Panc1 (cell line): Measurements from ENCODE around the gene SH3RF2. TPM values are rescaled to one million over a fixed set of nuclear protein-coding genes. Genes with fewer than 3 reads are reported as not detected.

Experiments
- ATAC-seq: fragments of 200-7000 bp; cut with Tn5 transposase; 2 replicates; pipeline ENCODE4 v1.9.1; 2020; ENCODE audit warnings: mild to moderate bottlenecking, moderate library complexity
- BruUV-seq: library from RNA; stranded (reverse); fragments of 400-500 nt; replicated peaks from 2 replicates; lab custom pipeline; 2021; lab: Mats Ljungman, UMichigan
- CTCF ChIA-PET: fragments of 300-600 bp; sonication (Branson Sonifier 250); formaldehyde crosslinking; loops from one replicate; lab custom pipeline; 2022; ENCODE audit warnings: antibody characterized with exemption; lab: Charles Lee
- POLR2A ChIA-PET: fragments of 300-600 bp; sonication (Branson Sonifier 250); formaldehyde crosslinking; loops from one replicate; lab custom pipeline; 2022; ENCODE audit warnings: antibody characterized with exemption; lab: Charles Lee
- DNase-seq: peaks from one replicate; pipeline ENCODE4 v3.0.0-alpha.2; 2010; ENCODE audit warnings: low read depth, low spot score
- H3K27ac ChIP-seq: 2 replicates; pipeline ENCODE4 v1.5.1; 2011; ENCODE audit warnings: mild to moderate bottlenecking, low read length, inconsistent platforms
- H3K27me3 ChIP-seq: fragments of 200-500 bp; sonication (Bioruptor generic); 2 replicates; pipeline ENCODE4 v1.6.0; 2014; ENCODE audit warnings: low read length, inconsistent platforms; ENCODE audit not compliant: control insufficient read depth, insufficient read depth
- H3K36me3 ChIP-seq: fragments of 200-500 bp; sonication (Bioruptor generic); 2 replicates; pipeline ENCODE4 v1.5.1; 2014; ENCODE audit warnings: inconsistent platforms, mild to moderate bottlenecking, low read length, moderate library complexity; ENCODE audit not compliant: control insufficient read depth, insufficient read depth
- H3K4me1 ChIP-seq: 2 replicates; pipeline ENCODE4 v1.5.1; 2011; ENCODE audit warnings: inconsistent platforms, mild to moderate bottlenecking, low read length, moderate library complexity; ENCODE audit not compliant: control insufficient read depth, insufficient read depth
- H3K4me3 ChIP-seq, 2 experiments: 2 replicates each; pipeline ENCODE4 v1.5.1; 2011 to 2012; ENCODE audit warnings: low read depth in 2 of 2, low read length in 2 of 2, mild to moderate bottlenecking in 2 of 2, inconsistent platforms in 1 of 2, moderate library complexity in 1 of 2
- H3K9me3 ChIP-seq: fragments of 200-500 bp; sonication (Bioruptor generic); 2 replicates; pipeline ENCODE4 v1.5.1; 2014; ENCODE audit warnings: low read depth, mild to moderate bottlenecking, inconsistent platforms, low read length, moderate library complexity; ENCODE audit not compliant: control insufficient read depth, insufficient read depth
- POLR2AphosphoS5 ChIP-seq: IDR thresholded peaks from 2 replicates; pipeline ENCODE4 v1.6.1; 2012; ENCODE audit warnings: mild to moderate bottlenecking, low read depth, low read length, moderate library complexity
- REST ChIP-seq, 2 experiments: IDR thresholded peaks; 2 replicates each; pipeline ENCODE4 v1.6.1; 2011 to 2012; ENCODE audit warnings: low read depth in 2 of 2, control low read depth in 1 of 2, low read length in 1 of 2, mild to moderate bottlenecking in 1 of 2, moderate library complexity in 1 of 2; ENCODE audit not compliant: insufficient read depth in 1 of 2
- SIN3A ChIP-seq: IDR thresholded peaks from 2 replicates; pipeline ENCODE4 v1.6.1; 2012; ENCODE audit warnings: low read depth, mild to moderate bottlenecking, low read length, moderate library complexity, borderline replicate concordance; ENCODE audit not compliant: insufficient read depth
- TCF7L2 ChIP-seq: IDR thresholded peaks from 2 replicates; pipeline ENCODE4 v1.6.1; 2011; ENCODE audit warnings: mild to moderate bottlenecking, low read depth, low read length, inconsistent platforms
- in situ Hi-C: cut with HindIII; loops from 2 replicates; pipeline ENCODE4 v1.10.0; 2016; ENCODE audit warnings: low sequenced_read_pairs, low pct_unique_long_range_greater_than_20kb
- intact Hi-C: fragments of 100-400 bp; cut with micrococcal nuclease; formaldehyde crosslinking; loops from one replicate; pipeline ENCODE4 v1.10.0; 2022; ENCODE audit not compliant: unreplicated experiment
- total RNA-seq: library from RNA; stranded (reverse); gene quantifications from one replicate; pipeline ENCODE4 v1.2.1, GENCODE V29; 2021; ENCODE audit not compliant: unreplicated experiment
- TF ChIP-seq, protein P1 (sequence below): fragments of 450-650 bp; IDR thresholded peaks from 2 replicates; pipeline ENCODE4 v1.5.1; 2017; ENCODE audit warnings: mild to moderate bottlenecking

The SH3RF2 gene
- total RNA-seq, 1 experiment from 2014 or later, result 23.1 TPM

- no peak for ATAC-seq
- ChIA-PET CTCF (no interaction called here), POLR2A (no interaction called here)
- intact Hi-C loops (no loop called here), in situ Hi-C loops (no loop called here)
- no peaks in the 10 kb centered on the region for H3K27me3 ChIP-seq
- H3K9me3 ChIP-seq, result no peaks in the 10 kb centered on the region
- TF ChIP-seq REST (IDR thresholded peaks at IDR 0.05; ENCODE audit: insufficient read depth in 1 of 2, low read depth in 2 of 2, low read length in 1 of 2) (no peak), TCF7L2 (no peak), SIN3A (no peak), POLR2AphosphoS5 (no peak)
- TF ChIP-seq, protein P1, sequence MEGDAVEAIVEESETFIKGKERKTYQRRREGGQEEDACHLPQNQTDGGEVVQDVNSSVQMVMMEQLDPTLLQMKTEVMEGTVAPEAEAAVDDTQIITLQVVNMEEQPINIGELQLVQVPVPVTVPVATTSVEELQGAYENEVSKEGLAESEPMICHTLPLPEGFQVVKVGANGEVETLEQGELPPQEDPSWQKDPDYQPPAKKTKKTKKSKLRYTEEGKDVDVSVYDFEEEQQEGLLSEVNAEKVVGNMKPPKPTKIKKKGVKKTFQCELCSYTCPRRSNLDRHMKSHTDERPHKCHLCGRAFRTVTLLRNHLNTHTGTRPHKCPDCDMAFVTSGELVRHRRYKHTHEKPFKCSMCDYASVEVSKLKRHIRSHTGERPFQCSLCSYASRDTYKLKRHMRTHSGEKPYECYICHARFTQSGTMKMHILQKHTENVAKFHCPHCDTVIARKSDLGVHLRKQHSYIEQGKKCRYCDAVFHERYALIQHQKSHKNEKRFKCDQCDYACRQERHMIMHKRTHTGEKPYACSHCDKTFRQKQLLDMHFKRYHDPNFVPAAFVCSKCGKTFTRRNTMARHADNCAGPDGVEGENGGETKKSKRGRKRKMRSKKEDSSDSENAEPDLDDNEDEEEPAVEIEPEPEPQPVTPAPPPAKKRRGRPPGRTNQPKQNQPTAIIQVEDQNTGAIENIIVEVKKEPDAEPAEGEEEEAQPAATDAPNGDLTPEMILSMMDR, result no peak
- no TSS peak for BruUV-seq
- no peak for DNase-seq
- H3K27ac ChIP-seq, result no peak overlapping the region
- no peaks in the 10 kb centered on the region for H3K4me1 ChIP-seq
- H3K36me3 ChIP-seq, result no peaks in the 10 kb centered on the region
- H3K4me3 ChIP-seq, result no peak overlapping the region
Measured at GRCh38 chr5:146088098-146088497, 151.7 kb downstream of the SH3RF2 start.

DNA sequence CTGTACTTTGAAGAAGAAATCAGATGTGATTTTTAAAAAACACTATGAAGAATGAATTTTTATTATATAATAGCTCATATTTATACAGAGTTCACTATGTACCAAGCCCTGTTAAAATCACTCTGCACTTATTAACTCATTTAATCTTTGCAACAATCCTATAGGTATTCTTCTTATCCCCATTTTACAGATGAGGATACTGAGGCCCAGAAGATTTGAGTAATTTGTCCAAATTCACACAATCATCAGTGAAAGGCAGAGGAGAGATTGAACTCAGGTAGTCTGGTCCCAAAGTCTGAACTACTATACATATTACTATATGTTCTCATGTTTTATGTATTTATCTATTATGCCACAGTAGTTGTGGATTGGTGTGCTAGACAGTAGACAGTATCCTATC lies 152.9 kb downstream of the SH3RF2 start:
- no peaks in the 10 kb centered on the region for H3K36me3 ChIP-seq
- no TSS peak for BruUV-seq
- in situ Hi-C loops, result no loop called here
- CTCF ChIA-PET, result no interaction called here
- H3K27ac ChIP-seq, result no peak overlapping the region
- H3K9me3 ChIP-seq, result no peaks in the 10 kb centered on the region
- intact Hi-C loops, result no loop called here
- DNase-seq, result no peak
- H3K27me3 ChIP-seq, result no peaks in the 10 kb centered on the region
- no peaks in the 10 kb centered on the region for H3K4me1 ChIP-seq
- POLR2A ChIA-PET, result no interaction called here
- H3K4me3 ChIP-seq, result no peak overlapping the region
- TF ChIP-seq POLR2AphosphoS5 (no peak), SIN3A (no peak)
- TF ChIP-seq, protein P1, result no peak
- no peak for ATAC-seq
